H9 (cell line): Measurements from ENCODE around the gene RASSF5. TPM values are rescaled to one million over a fixed set of nuclear protein-coding genes. Genes with fewer than 3 reads are reported as not detected.

Experiments used
- DNase-seq: peaks from one replicate; pipeline ENCODE4 v3.0.0-alpha.2; 2017
- H2AFZ ChIP-seq: one replicate; pipeline ENCODE4 v1.6.1; 2013; ENCODE audit warnings: mild to moderate bottlenecking, low read length, control low read depth, moderate library complexity
- H2AK5ac ChIP-seq: 2 replicates; pipeline ENCODE4 v1.6.1; 2013; ENCODE audit warnings: low read length, control low read depth, mixed read lengths; ENCODE audit not compliant: insufficient read length
- H2BK120ac ChIP-seq: one replicate; pipeline ENCODE4 v1.6.1; 2013; ENCODE audit warnings: low read depth, mild to moderate bottlenecking, low read length, control low read depth, inconsistent platforms; ENCODE audit not compliant: poor library complexity, severe bottlenecking
- H2BK12ac ChIP-seq: 2 replicates; pipeline ENCODE4 v1.6.1; 2013; ENCODE audit warnings: low read length, control low read depth, mixed read lengths, low read depth; ENCODE audit not compliant: insufficient read length
- H2BK15ac ChIP-seq: 2 replicates; pipeline ENCODE4 v1.6.1; 2013; ENCODE audit warnings: low read depth, low read length, control low read depth
- H2BK20ac ChIP-seq: one replicate; pipeline ENCODE4 v1.6.1; 2013; ENCODE audit warnings: low read depth, mild to moderate bottlenecking, low read length, control low read depth, inconsistent platforms; ENCODE audit not compliant: poor library complexity, severe bottlenecking
- H2BK5ac ChIP-seq: 2 replicates; pipeline ENCODE4 v1.6.1; 2013; ENCODE audit warnings: low read length, control low read depth, mixed read lengths; ENCODE audit not compliant: insufficient read length
- H3K14ac ChIP-seq: 2 replicates; pipeline ENCODE4 v1.6.1; 2013; ENCODE audit warnings: low read length, control low read depth; ENCODE audit not compliant: insufficient read depth
- H3K18ac ChIP-seq: 2 replicates; pipeline ENCODE4 v1.6.1; 2013; ENCODE audit warnings: low read depth, mild to moderate bottlenecking, mixed read lengths, low read length, control low read depth; ENCODE audit not compliant: insufficient read length
- H3K23ac ChIP-seq: 2 replicates; pipeline ENCODE4 v1.6.1; 2013; ENCODE audit warnings: low read length, control low read depth, mixed read lengths, low read depth; ENCODE audit not compliant: insufficient read length
- H3K23me2 ChIP-seq: 2 replicates; pipeline ENCODE4 v1.6.1; 2013; ENCODE audit warnings: low read depth, mild to moderate bottlenecking, mixed read lengths, low read length, control low read depth; ENCODE audit not compliant: insufficient read length, poor library complexity, severe bottlenecking
- H3K27ac ChIP-seq: 2 replicates; pipeline ENCODE4 v1.5.1; 2013; ENCODE audit warnings: low read length, control low read depth, mixed read lengths, low read depth; ENCODE audit not compliant: insufficient read length
- H3K27me3 ChIP-seq: 2 replicates; pipeline ENCODE4 v1.6.1; 2013; ENCODE audit warnings: low read length, control low read depth, inconsistent platforms; ENCODE audit not compliant: insufficient read depth
- H3K4ac ChIP-seq: 2 replicates; pipeline ENCODE4 v1.6.1; 2013; ENCODE audit warnings: low read depth, mild to moderate bottlenecking, control low read depth, inconsistent platforms, low read length, moderate library complexity
- H3K4me1 ChIP-seq: 2 replicates; pipeline ENCODE4 v1.6.1; 2013; ENCODE audit warnings: low read length, control low read depth, inconsistent platforms; ENCODE audit not compliant: insufficient read depth
- H3K4me2 ChIP-seq: 2 replicates; pipeline ENCODE4 v1.6.1; 2013; ENCODE audit warnings: low read length, control low read depth, mixed read lengths; ENCODE audit not compliant: insufficient read length, insufficient read depth
- H3K56ac ChIP-seq: 2 replicates; pipeline ENCODE4 v1.6.1; 2013; ENCODE audit warnings: low read depth, mild to moderate bottlenecking, mixed read lengths, low read length, control low read depth; ENCODE audit not compliant: insufficient read length
- H3K79me1 ChIP-seq: 2 replicates; pipeline ENCODE4 v1.6.1; 2013; ENCODE audit warnings: low read depth, mild to moderate bottlenecking, moderate library complexity, low read length, control low read depth, inconsistent platforms; ENCODE audit not compliant: insufficient read depth, poor library complexity, severe bottlenecking
- H3K79me2 ChIP-seq: 2 replicates; pipeline ENCODE4 v1.6.1; 2013; ENCODE audit warnings: low read length, control low read depth, inconsistent platforms; ENCODE audit not compliant: insufficient read depth
- H3K9ac ChIP-seq: 2 replicates; pipeline ENCODE4 v1.6.1; 2013; ENCODE audit warnings: low read length, control low read depth, mixed read lengths; ENCODE audit not compliant: insufficient read length; ENCODE audit errors: extremely low read depth
- H3K9me3 ChIP-seq: one replicate; pipeline ENCODE4 v1.6.1; 2013; ENCODE audit warnings: low read depth, low read length, inconsistent platforms; ENCODE audit not compliant: control insufficient read depth
- H3T11ph ChIP-seq: one replicate; pipeline ENCODE4 v1.6.1; 2013; ENCODE audit warnings: mild to moderate bottlenecking, low read length, control low read depth, inconsistent platforms
- H4K20me1 ChIP-seq: one replicate; pipeline ENCODE4 v1.6.1; 2013; ENCODE audit not compliant: control insufficient read depth, insufficient read length, insufficient read depth
- H4K5ac ChIP-seq: 2 replicates; pipeline ENCODE4 v1.6.1; 2013; ENCODE audit warnings: low read depth, mild to moderate bottlenecking, mixed read lengths, low read length, control low read depth; ENCODE audit not compliant: insufficient read length
- H4K8ac ChIP-seq: replicated peaks from 2 replicates; pipeline ENCODE4 v1.6.1; 2013; ENCODE audit warnings: low read length, control low read depth, mixed read lengths, low read depth; ENCODE audit not compliant: insufficient read length
- H4K91ac ChIP-seq: 2 replicates; pipeline ENCODE4 v1.6.1; 2013; ENCODE audit warnings: low read depth, mild to moderate bottlenecking, moderate library complexity, mixed read lengths, low read length, control low read depth; ENCODE audit not compliant: insufficient read length
- H3K27ac Mint-ChIP-seq, 3 experiments: 2 replicates in 2 of 3; 3 replicates in 1 of 3; pipeline ENCODE4 v1.8.0; 2020 to 2021; ENCODE audit warnings: mixed read lengths in 3 of 3, mild to moderate bottlenecking in 1 of 3, moderate library complexity in 1 of 3
- H3K27me3 Mint-ChIP-seq: 2 replicates; pipeline ENCODE4 v1.8.0; 2021; ENCODE audit warnings: low read depth, mild to moderate bottlenecking, moderate library complexity, mixed read lengths
- H3K36me3 Mint-ChIP-seq, 3 experiments: 2 replicates in 2 of 3; 3 replicates in 1 of 3; pipeline ENCODE4 v1.8.0; 2020 to 2021; ENCODE audit warnings: low read depth in 3 of 3, mixed read lengths in 3 of 3; ENCODE audit not compliant: insufficient read depth in 1 of 3
- H3K4me1 Mint-ChIP-seq, 2 experiments: 2 replicates each; pipeline ENCODE4 v1.8.0; 2020; ENCODE audit warnings: mixed read lengths in 2 of 2
- H3K4me3 Mint-ChIP-seq, 2 experiments: 2 replicates in 1 of 2; 3 replicates in 1 of 2; pipeline ENCODE4 v1.8.0; 2020 to 2021; ENCODE audit warnings: mild to moderate bottlenecking in 2 of 2, mixed read lengths in 2 of 2, moderate library complexity in 1 of 2
- H3K9me3 Mint-ChIP-seq, 2 experiments: 2 replicates in 1 of 2; 3 replicates in 1 of 2; pipeline ENCODE4 v1.8.0; 2020; ENCODE audit warnings: mild to moderate bottlenecking in 2 of 2, mixed read lengths in 2 of 2, moderate library complexity in 1 of 2
- CTCF ChIP-seq: fragments of 200-600 bp; sonication (generic); conservative IDR thresholded peaks from 3 replicates; pipeline ENCODE4 v1.8.0; 2021; ENCODE audit warnings: antibody characterized with exemption, mild to moderate bottlenecking
- WGBS: extraction: QIAGEN DNeasy Blood & Tissue Kit; methylation state at CpG from one replicate; pipeline ENCODE4 v1.1.7; 2013; ENCODE audit warnings: missing lambda C conversion rate, low lambda C conversion rate, mixed read lengths; ENCODE audit not compliant: insufficient read length; ENCODE audit errors: extremely low coverage; 5-methylcytosine and 5-hydroxymethylcytosine counted together
- total RNA-seq: library from RNA; stranded (reverse); gene quantifications from 2 replicates; pipeline ENCODE4 v1.2.1, GENCODE V29; 2021

The RASSF5 gene
- total RNA-seq, 1 experiment from 2014 or later: 0.50 TPM

DNA sequence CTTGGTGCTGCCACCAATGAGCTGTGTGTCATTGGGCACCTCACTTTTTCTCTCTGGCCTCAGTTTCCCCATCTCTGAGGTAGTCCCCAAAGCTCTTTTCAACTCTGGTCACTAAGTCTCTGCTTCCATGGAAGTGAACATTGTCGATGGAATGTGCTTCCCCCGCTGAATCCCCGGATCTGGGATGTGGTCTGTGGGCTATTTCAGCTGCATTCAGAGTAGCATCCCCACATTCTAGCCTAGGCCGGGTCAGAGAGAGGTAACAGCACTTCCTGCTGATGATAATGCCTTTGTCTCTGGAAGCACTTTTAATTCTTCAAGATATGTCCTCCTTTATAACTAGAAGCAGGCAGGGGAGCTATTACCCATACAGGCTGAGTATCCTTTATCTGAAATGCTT lies 29.8 kb downstream of the RASSF5 start:
- Histone ChIP-seq H3K27me3 (no peaks in the 10 kb centered on the region), H3K23me2 (no peaks in the 10 kb centered on the region), H3K79me1 (no peaks in the 10 kb centered on the region), H4K8ac (no peak overlapping the region), H2BK15ac (no peak overlapping the region), H3K18ac (no peak overlapping the region), H3K56ac (no peak overlapping the region), H2BK20ac (no peak overlapping the region), H3K4ac (no peak overlapping the region), H3K27ac (no peak overlapping the region), H3T11ph (no peak overlapping the region), H3K4me2 (no peak overlapping the region), H2BK5ac (no peak overlapping the region), H2AFZ (no peak overlapping the region), H4K20me1 (no peaks in the 10 kb centered on the region), H3K79me2 (no peaks in the 10 kb centered on the region), H4K91ac (no peak overlapping the region), H2BK12ac (no peak overlapping the region), H3K23ac (no peak overlapping the region), H3K4me1 (no peaks in the 10 kb centered on the region), H3K14ac (no peak overlapping the region), H2BK120ac (no peak overlapping the region), H2AK5ac (no peak overlapping the region), H3K9me3 (no peaks in the 10 kb centered on the region), H3K9ac (no peak overlapping the region), H4K5ac (no peak overlapping the region)
- no peak for DNase-seq
- peaks cover 6 to 9% of the 10 kb centered on the region in 2 experiments; a peak in 2 of 4 replicates for H3K4me1 Mint-ChIP-seq
- no peak overlapping the region for H3K4me3 Mint-ChIP-seq
- peaks cover 10% of the 10 kb centered on the region for H3K27me3 Mint-ChIP-seq
- peaks cover 0 to 2% (median 0%) of the 10 kb centered on the region in 3 experiments; a peak in 2 of 7 replicates for H3K36me3 Mint-ChIP-seq
- WGBS: no CpG with 5 or more reads among the region's 4 CpGs
- TF ChIP-seq CTCF: no peak
- no peak overlapping the region for H3K27ac Mint-ChIP-seq
- no peaks in the 10 kb centered on the region for H3K9me3 Mint-ChIP-seq
